ENCODE results near the gene LRP3.
A peak's percentile ranks its signal among the peaks of the same experiment; 100 is the strongest.

DNA sequence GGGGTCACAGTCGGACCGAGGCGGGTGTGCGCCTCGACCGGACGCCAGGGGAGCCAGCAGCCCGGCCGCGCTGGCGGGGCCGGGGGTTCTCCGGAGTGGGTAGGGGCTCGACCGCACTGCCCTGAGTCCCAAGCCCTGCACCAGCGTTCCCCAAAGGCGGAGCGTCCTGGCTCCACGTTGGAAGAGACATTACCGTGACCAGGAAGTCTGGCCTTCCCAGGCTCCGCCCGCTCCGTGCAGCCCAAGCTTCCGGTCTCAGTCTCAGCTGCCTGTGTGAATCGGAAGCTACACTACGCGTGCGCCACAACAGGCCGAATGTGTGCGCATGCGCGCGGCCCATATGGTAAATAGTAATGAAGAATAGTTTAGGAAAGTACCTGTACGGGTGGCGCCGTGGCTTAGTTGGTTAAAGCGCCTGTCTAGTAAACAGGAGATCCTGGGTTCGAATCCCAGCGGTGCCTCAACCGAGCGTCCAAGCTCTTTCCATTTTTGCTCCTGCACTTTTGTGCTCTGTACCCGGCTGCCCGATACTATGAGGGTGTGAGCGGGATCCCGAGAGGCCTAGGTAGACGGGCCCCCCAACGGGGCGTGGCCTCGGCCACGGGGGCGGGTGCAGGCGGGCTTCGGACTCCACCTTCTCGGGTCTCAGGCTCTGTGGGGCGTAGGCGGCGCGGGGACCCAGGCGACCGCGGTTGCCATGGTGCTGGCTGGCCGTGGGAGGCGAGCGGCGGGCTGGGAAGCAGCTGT is 17.3 kb upstream of the LRP3 start:
- TF ChIP-seq, protein P1, sequence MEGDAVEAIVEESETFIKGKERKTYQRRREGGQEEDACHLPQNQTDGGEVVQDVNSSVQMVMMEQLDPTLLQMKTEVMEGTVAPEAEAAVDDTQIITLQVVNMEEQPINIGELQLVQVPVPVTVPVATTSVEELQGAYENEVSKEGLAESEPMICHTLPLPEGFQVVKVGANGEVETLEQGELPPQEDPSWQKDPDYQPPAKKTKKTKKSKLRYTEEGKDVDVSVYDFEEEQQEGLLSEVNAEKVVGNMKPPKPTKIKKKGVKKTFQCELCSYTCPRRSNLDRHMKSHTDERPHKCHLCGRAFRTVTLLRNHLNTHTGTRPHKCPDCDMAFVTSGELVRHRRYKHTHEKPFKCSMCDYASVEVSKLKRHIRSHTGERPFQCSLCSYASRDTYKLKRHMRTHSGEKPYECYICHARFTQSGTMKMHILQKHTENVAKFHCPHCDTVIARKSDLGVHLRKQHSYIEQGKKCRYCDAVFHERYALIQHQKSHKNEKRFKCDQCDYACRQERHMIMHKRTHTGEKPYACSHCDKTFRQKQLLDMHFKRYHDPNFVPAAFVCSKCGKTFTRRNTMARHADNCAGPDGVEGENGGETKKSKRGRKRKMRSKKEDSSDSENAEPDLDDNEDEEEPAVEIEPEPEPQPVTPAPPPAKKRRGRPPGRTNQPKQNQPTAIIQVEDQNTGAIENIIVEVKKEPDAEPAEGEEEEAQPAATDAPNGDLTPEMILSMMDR (IDR thresholded peaks at IDR 0.05) = peak in 4 of 6 experiments; percentile 4 to 36 (median 13)
- TF ChIP-seq POLR2A (IDR thresholded peaks at IDR 0.05) = peak in 3 of 4 donors; percentile 66 to 82 (median 77)
